ENCODE measurements around the gene ZBED2. TPM values are rescaled to one million over a fixed set of nuclear protein-coding genes. Genes with fewer than 3 reads are reported as not detected.

ZBED2 gene
- total RNA-seq, 2 donors from 2014 or later = not detected

- ATAC-seq = no peak
- no peak overlapping the region for H3K27ac ChIP-seq
- no peak overlapping the region for H3K4me3 ChIP-seq
- no peaks in the 10 kb centered on the region for H3K36me3 ChIP-seq (replicated peaks in 1 of 2; ENCODE audit: insufficient read depth in 1 of 2, low read depth in 2 of 2)
- TF ChIP-seq POLR2A (IDR thresholded peaks at IDR 0.05) = no peak
- TF ChIP-seq, protein P1, sequence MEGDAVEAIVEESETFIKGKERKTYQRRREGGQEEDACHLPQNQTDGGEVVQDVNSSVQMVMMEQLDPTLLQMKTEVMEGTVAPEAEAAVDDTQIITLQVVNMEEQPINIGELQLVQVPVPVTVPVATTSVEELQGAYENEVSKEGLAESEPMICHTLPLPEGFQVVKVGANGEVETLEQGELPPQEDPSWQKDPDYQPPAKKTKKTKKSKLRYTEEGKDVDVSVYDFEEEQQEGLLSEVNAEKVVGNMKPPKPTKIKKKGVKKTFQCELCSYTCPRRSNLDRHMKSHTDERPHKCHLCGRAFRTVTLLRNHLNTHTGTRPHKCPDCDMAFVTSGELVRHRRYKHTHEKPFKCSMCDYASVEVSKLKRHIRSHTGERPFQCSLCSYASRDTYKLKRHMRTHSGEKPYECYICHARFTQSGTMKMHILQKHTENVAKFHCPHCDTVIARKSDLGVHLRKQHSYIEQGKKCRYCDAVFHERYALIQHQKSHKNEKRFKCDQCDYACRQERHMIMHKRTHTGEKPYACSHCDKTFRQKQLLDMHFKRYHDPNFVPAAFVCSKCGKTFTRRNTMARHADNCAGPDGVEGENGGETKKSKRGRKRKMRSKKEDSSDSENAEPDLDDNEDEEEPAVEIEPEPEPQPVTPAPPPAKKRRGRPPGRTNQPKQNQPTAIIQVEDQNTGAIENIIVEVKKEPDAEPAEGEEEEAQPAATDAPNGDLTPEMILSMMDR (IDR thresholded peaks at IDR 0.05) = no peak
- intact Hi-C loops (cut with DNase I) = no loop called here
- no peaks in the 10 kb centered on the region for H3K4me1 ChIP-seq
- WGBS, 2 donors = 74 to 87% methylated on average over 3 of the region's 3 CpGs
- H3K9me3 ChIP-seq = no peaks in the 10 kb centered on the region
- H3K27me3 ChIP-seq = no peaks in the 10 kb centered on the region
- DNase-seq = no peak
Measured at GRCh38 chr3:111617406-111617805, 22.3 kb upstream of the ZBED2 start.

- DNase-seq (no peak), ATAC-seq (no peak)
- Histone ChIP-seq H3K4me3 (no peak overlapping the region), H3K27ac (no peak overlapping the region), H3K36me3 (replicated peaks in 1 of 2; ENCODE audit: insufficient read depth in 1 of 2, low read depth in 2 of 2) (no peaks in the 10 kb centered on the region), H3K4me1 (no peaks in the 10 kb centered on the region), H3K27me3 (no peaks in the 10 kb centered on the region), H3K9me3 (no peaks in the 10 kb centered on the region)
- TF ChIP-seq, protein P1 (IDR thresholded peaks at IDR 0.05) = no peak
- no peak for TF ChIP-seq POLR2A (IDR thresholded peaks at IDR 0.05)
- 85% methylated on average over 5 to 6 of the region's 6 CpGs for WGBS, 2 donors
- intact Hi-C loops (cut with DNase I) = no loop called here
Measured at GRCh38 chr3:111616417-111617105, 21.4 kb upstream of the ZBED2 start.

- no peak overlapping the region for H3K27ac ChIP-seq
- H3K4me1 ChIP-seq = no peaks in the 10 kb centered on the region
- H3K9me3 ChIP-seq = no peaks in the 10 kb centered on the region
- H3K4me3 ChIP-seq = no peak overlapping the region
- DNase-seq (no peak), ATAC-seq (no peak)
- no peaks in the 10 kb centered on the region for H3K36me3 ChIP-seq (replicated peaks in 1 of 2; ENCODE audit: insufficient read depth in 1 of 2, low read depth in 2 of 2)
- H3K27me3 ChIP-seq = no peaks in the 10 kb centered on the region
- intact Hi-C loops (cut with DNase I) = no loop called here
- WGBS, 2 donors = 50 to 55% methylated on average over 3 of the region's 3 CpGs
- TF ChIP-seq, protein P1 (IDR thresholded peaks at IDR 0.05) = no peak
- no peak for TF ChIP-seq POLR2A (IDR thresholded peaks at IDR 0.05)
Measured at GRCh38 chr3:111615880-111616279, 20.7 kb upstream of the ZBED2 start.

DNA sequence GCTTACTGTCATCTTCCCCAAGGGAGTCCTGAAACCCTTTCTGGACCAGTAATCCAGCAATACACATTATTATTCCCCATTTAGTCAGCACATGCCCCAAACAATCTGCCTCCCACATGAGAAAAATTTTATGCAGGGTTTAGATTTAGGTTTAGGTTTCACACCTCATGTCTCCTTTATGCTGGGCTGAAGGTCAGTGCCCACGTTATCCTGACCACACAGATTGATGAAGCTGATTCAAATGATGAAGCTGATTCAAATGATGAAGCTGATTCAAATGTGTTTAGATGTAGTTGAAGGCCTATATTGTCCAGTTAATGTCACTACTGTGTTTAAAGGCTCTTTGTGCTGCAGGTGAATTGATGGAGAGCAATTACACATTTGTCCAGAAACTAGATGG lies 18.1 kb upstream of the ZBED2 start:
- DNase-seq = no peak
- no peaks in the 10 kb centered on the region for H3K27me3 ChIP-seq
- intact Hi-C loops (cut with DNase I) = no loop called here
- no peaks in the 10 kb centered on the region for H3K9me3 ChIP-seq
- H3K4me3 ChIP-seq = no peak overlapping the region
- H3K4me1 ChIP-seq = no peaks in the 10 kb centered on the region
- H3K36me3 ChIP-seq (replicated peaks in 1 of 2; ENCODE audit: insufficient read depth in 1 of 2, low read depth in 2 of 2) = no peaks in the 10 kb centered on the region
- no peak overlapping the region for H3K27ac ChIP-seq
- ATAC-seq = no peak
- WGBS, 2 donors = 63 to 77% methylated on average over 1 of the region's 1 CpG
- TF ChIP-seq POLR2A (IDR thresholded peaks at IDR 0.05) = no peak
- TF ChIP-seq, protein P1 (IDR thresholded peaks at IDR 0.05) = no peak

DNA sequence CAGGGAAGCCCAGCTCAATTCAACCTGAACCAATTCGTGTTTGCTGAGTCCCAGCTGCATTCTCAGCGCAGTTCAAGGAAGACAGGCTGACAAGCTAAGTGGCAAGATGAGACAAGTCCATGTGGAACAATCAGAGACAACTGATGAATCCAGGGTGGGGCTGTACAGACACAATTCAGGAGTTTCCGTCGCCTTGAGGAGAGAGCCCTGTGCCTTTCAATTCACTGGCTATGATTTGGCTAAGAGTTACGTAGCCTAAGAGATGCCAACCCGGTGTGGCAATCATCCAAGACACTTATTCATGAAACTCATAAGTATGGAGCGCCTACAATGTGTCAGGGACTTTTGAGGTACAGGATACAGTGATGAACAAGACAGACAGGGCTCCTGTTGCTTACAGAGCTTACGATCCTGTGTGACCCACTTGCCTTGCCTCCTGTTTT lies 15.5 kb upstream of the ZBED2 start:
- Histone ChIP-seq H3K4me1 (peaks cover 8% of the 10 kb centered on the region), H3K27me3 (no peaks in the 10 kb centered on the region), H3K27ac (no peak overlapping the region), H3K9me3 (no peaks in the 10 kb centered on the region), H3K36me3 (replicated peaks in 1 of 2; ENCODE audit: insufficient read depth in 1 of 2, low read depth in 2 of 2) (no peaks in the 10 kb centered on the region), H3K4me3 (no peak overlapping the region)
- 80 to 87% methylated on average over 8 of the region's 8 CpGs for WGBS, 2 donors
- intact Hi-C loops (cut with DNase I) = no loop called here
- DNase-seq (no peak), ATAC-seq (no peak)
- TF ChIP-seq POLR2A (IDR thresholded peaks at IDR 0.05) = no peak
- TF ChIP-seq, protein P1 (IDR thresholded peaks at IDR 0.05) = no peak

All from body of pancreas (tissue), 4 donors.